Activated CD4-positive, alpha-beta memory T cell treated with anti-CD3 and anti-CD28 coated beads, Interleukin-2, amount 10 ng/mL, durations not matched to agents 7 days and 5 days (primary cell): ENCODE data around the gene MZF1. TPM values are rescaled to one million over a fixed set of nuclear protein-coding genes. Genes with fewer than 3 reads are reported as not detected.

Experiments
- CTCF ChIA-PET: fragments of 350-600 bp; sonication (Branson Sonifier 250); formaldehyde crosslinking; loops from one replicate; lab custom pipeline; 2021; ENCODE audit warnings: antibody characterized with exemption, inconsistent platforms; lab: Charles Lee
- POLR2A ChIA-PET: fragments of 350-600 bp; sonication (Branson Sonifier 250); formaldehyde crosslinking; loops from one replicate; lab custom pipeline; 2021; ENCODE audit warnings: antibody characterized with exemption; lab: Charles Lee
- DNase-seq: peaks from one replicate; pipeline ENCODE4 v3.0.0-alpha.2; 2020
- H3K27ac Mint-ChIP-seq: one replicate; pipeline ENCODE4 v1.8.0; 2021; ENCODE audit warnings: mild to moderate bottlenecking, mixed read lengths
- H3K27me3 Mint-ChIP-seq: one replicate; pipeline ENCODE4 v1.8.0; 2021; ENCODE audit warnings: mixed read lengths
- H3K36me3 Mint-ChIP-seq: one replicate; pipeline ENCODE4 v1.8.0; 2021; ENCODE audit warnings: low read depth, mixed read lengths
- H3K4me1 Mint-ChIP-seq: one replicate; pipeline ENCODE4 v1.8.0; 2021; ENCODE audit warnings: mixed read lengths
- H3K4me3 Mint-ChIP-seq: one replicate; pipeline ENCODE4 v1.8.0; 2021; ENCODE audit warnings: mild to moderate bottlenecking, mixed read lengths
- H3K9me3 Mint-ChIP-seq: one replicate; pipeline ENCODE4 v1.8.0; 2021; ENCODE audit warnings: mixed read lengths
- total RNA-seq, 2 experiments: library from RNA; stranded (reverse); gene quantifications; one replicate each; pipeline ENCODE4 v1.2.3, GENCODE V29; 2021

Gene MZF1
- total RNA-seq, 2 experiments from 2014 or later = 21.6 to 22.9 TPM

GRCh38 chr19:58568453-58569130 is 4.5 kb downstream of the MZF1 start:
- Mint-ChIP-seq H3K36me3 (peaks cover 28% of the 10 kb centered on the region), H3K4me1 (peaks cover 38% of the 10 kb centered on the region), H3K27me3 (no peaks in the 10 kb centered on the region), H3K9me3 (no peaks in the 10 kb centered on the region), H3K27ac (no peak overlapping the region), H3K4me3 (no peak overlapping the region)
- ChIA-PET POLR2A (interaction anchor here (1.2 kb wide), 1 partner anchor 14 kb away, joined by 5 read pairs; the partner anchor contains the start of gene CHMP2A), CTCF (interaction anchor here (1.1 kb wide), 1 partner anchor 48 kb away, joined by 3 read pairs; no protein-coding TSS in a partner anchor)
- peak; percentile 11 for DNase-seq

DNA sequence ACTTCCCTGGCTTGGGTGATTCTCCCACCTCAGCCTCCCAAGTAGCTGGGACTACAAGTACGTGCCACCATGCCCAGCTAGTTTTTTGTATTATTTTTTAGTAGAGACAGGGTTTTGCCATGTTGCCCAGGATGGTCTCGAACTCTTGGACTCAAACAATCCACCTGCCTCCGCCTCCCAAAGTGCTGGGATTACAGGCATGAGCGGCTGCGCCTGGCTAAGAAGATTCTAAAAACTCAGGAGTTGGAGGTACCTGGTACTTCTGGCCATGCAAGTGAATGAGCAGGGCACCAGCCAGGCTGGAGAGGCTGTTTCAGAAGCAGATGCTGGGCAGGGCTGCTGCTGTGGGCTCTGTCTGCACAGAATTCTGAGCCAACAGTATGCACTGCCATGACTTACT is 6.1 kb downstream of the MZF1 start:
- no peak overlapping the region for H3K27ac Mint-ChIP-seq
- peaks cover 43% of the 10 kb centered on the region for H3K4me1 Mint-ChIP-seq
- CTCF ChIA-PET = interaction anchor here (0.9 kb wide), 1 partner anchor 47 kb away, joined by 3 read pairs; the partner anchor contains the start of gene ZBTB45
- POLR2A ChIA-PET = interaction anchor here (6.3 kb wide), 1 partner anchor 15 kb away, joined by 38 read pairs; the partner anchor contains the start of gene CHMP2A
- no peaks in the 10 kb centered on the region for H3K27me3 Mint-ChIP-seq
- H3K9me3 Mint-ChIP-seq = no peaks in the 10 kb centered on the region
- DNase-seq = no peak
- no peak overlapping the region for H3K4me3 Mint-ChIP-seq
- peaks cover 22% of the 10 kb centered on the region for H3K36me3 Mint-ChIP-seq

GRCh38 chr19:58563823-58564222 is 9.3 kb downstream of the MZF1 start:
- no peak for DNase-seq
- H3K9me3 Mint-ChIP-seq = no peaks in the 10 kb centered on the region

GRCh38 chr19:58563034-58563573 is 10.0 kb downstream of the MZF1 start:
- Mint-ChIP-seq H3K9me3 (no peaks in the 10 kb centered on the region), H3K4me1 (peaks cover 56% of the 10 kb centered on the region), H3K27ac (peak overlapping the region; percentile 87), H3K4me3 (peak overlapping the region; percentile 80), H3K36me3 (peaks cover 13% of the 10 kb centered on the region), H3K27me3 (no peaks in the 10 kb centered on the region)
- DNase-seq = no peak
- ChIA-PET CTCF (interaction anchor here (0.6 to 2.6 kb wide), 4 partner anchors 13 to 49 kb away, joined by 3 to 10 read pairs (median 8); partner anchors contain the start of gene ZBTB45), POLR2A (interaction anchor here (0.6 to 8.9 kb wide), 8 partner anchors 9 to 154 kb away, joined by 3 to 89 read pairs (median 34); partner anchors contain the start of genes CHMP2A, MZF1, TRIM28 and ZBTB45)

More at GRCh38 chr19:58563823-58564222, 9.3 kb downstream of the MZF1 start:
- ChIA-PET POLR2A (interaction anchor here (4.1 to 8.9 kb wide), 5 partner anchors 8 to 45 kb away, joined by 31 to 89 read pairs (median 46); partner anchors contain the start of genes CHMP2A, MZF1, TRIM28 and ZBTB45), CTCF (interaction anchor here (1.0 kb wide), 1 partner anchor 50 kb away, joined by 3 read pairs; no protein-coding TSS in a partner anchor)
- peaks cover 61% of the 10 kb centered on the region for H3K4me1 Mint-ChIP-seq
- H3K36me3 Mint-ChIP-seq = peaks cover 13% of the 10 kb centered on the region
- no peak overlapping the region for H3K27ac Mint-ChIP-seq
- H3K4me3 Mint-ChIP-seq = peak overlapping the region; percentile 80
- no peaks in the 10 kb centered on the region for H3K27me3 Mint-ChIP-seq

- DNase-seq = peak; percentile 52
These were observed 10.8 kb downstream of the MZF1 start for GRCh38 chr19:58562122-58563033.

GRCh38 chr19:58561373-58562121 is 11.6 kb downstream of the MZF1 start:
- Mint-ChIP-seq H3K4me1 (peaks cover 69% of the 10 kb centered on the region), H3K36me3 (peaks cover 20% of the 10 kb centered on the region), H3K27ac (peak overlapping the region; percentile 87), H3K27me3 (no peaks in the 10 kb centered on the region), H3K4me3 (peak overlapping the region; percentile 80), H3K9me3 (no peaks in the 10 kb centered on the region)
- no peak for DNase-seq
- POLR2A ChIA-PET = interaction anchor here (0.9 to 8.9 kb wide), 6 partner anchors 9 to 42 kb away, joined by 3 to 89 read pairs (median 42); partner anchors contain the start of genes CHMP2A, MZF1, TRIM28 and ZBTB45
- CTCF ChIA-PET = interaction anchor here (1.6 to 2.6 kb wide), 4 partner anchors 14 to 48 kb away, joined by 3 to 10 read pairs (median 8); partner anchors contain the start of gene ZBTB45

More at GRCh38 chr19:58562122-58563033, 10.8 kb downstream of the MZF1 start:
- peak overlapping the region; percentile 80 for H3K4me3 Mint-ChIP-seq
- ChIA-PET POLR2A (interaction anchor here (0.6 to 8.9 kb wide), 9 partner anchors 9 to 154 kb away, joined by 3 to 89 read pairs (median 31); partner anchors contain the start of genes CHMP2A, MZF1, TRIM28 and ZBTB45), CTCF (interaction anchor here (0.6 to 2.6 kb wide), 5 partner anchors 13 to 49 kb away, joined by 3 to 10 read pairs (median 5); partner anchors contain the start of gene ZBTB45)
- H3K9me3 Mint-ChIP-seq = no peaks in the 10 kb centered on the region
- H3K27ac Mint-ChIP-seq = peak overlapping the region; percentile 87
- H3K36me3 Mint-ChIP-seq = peaks cover 18% of the 10 kb centered on the region
- peaks cover 61% of the 10 kb centered on the region for H3K4me1 Mint-ChIP-seq
- no peaks in the 10 kb centered on the region for H3K27me3 Mint-ChIP-seq

- no peaks in the 10 kb centered on the region for H3K9me3 Mint-ChIP-seq
- no peaks in the 10 kb centered on the region for H3K27me3 Mint-ChIP-seq
- H3K4me1 Mint-ChIP-seq = peaks cover 75% of the 10 kb centered on the region
- H3K4me3 Mint-ChIP-seq = no peak overlapping the region
- POLR2A ChIA-PET = interaction anchor here (4.1 to 8.9 kb wide), 5 partner anchors 9 to 42 kb away, joined by 31 to 89 read pairs (median 46); partner anchors contain the start of genes CHMP2A, MZF1, TRIM28 and ZBTB45
- H3K27ac Mint-ChIP-seq = peak overlapping the region; percentile 100
- peaks cover 25% of the 10 kb centered on the region for H3K36me3 Mint-ChIP-seq
- CTCF ChIA-PET = interaction anchor here (1.6 to 2.6 kb wide), 4 partner anchors 15 to 47 kb away, joined by 3 to 10 read pairs (median 8); partner anchors contain the start of gene ZBTB45
- no peak for DNase-seq
These were observed 12.2 kb downstream of the MZF1 start for GRCh38 chr19:58560921-58561320.

GRCh38 chr19:58560007-58560887 is 12.9 kb downstream of the MZF1 start:
- no peaks in the 10 kb centered on the region for H3K9me3 Mint-ChIP-seq
- ChIA-PET POLR2A (interaction anchor here (3.1 to 8.9 kb wide), 5 partner anchors 12 to 41 kb away, joined by 12 to 89 read pairs (median 46); partner anchors contain the start of genes MZF1, TRIM28 and ZBTB45), CTCF (interaction anchor here (1.5 to 2.6 kb wide), 4 partner anchors 19 to 47 kb away, joined by 3 to 15 read pairs (median 6); partner anchors contain the start of gene ZBTB45)
- peaks cover 78% of the 10 kb centered on the region for H3K4me1 Mint-ChIP-seq
- peak overlapping the region; percentile 100 for H3K27ac Mint-ChIP-seq
- H3K4me3 Mint-ChIP-seq = peak overlapping the region; percentile 98
- H3K27me3 Mint-ChIP-seq = no peaks in the 10 kb centered on the region
- DNase-seq = no peak
- H3K36me3 Mint-ChIP-seq = peaks cover 31% of the 10 kb centered on the region

DNA sequence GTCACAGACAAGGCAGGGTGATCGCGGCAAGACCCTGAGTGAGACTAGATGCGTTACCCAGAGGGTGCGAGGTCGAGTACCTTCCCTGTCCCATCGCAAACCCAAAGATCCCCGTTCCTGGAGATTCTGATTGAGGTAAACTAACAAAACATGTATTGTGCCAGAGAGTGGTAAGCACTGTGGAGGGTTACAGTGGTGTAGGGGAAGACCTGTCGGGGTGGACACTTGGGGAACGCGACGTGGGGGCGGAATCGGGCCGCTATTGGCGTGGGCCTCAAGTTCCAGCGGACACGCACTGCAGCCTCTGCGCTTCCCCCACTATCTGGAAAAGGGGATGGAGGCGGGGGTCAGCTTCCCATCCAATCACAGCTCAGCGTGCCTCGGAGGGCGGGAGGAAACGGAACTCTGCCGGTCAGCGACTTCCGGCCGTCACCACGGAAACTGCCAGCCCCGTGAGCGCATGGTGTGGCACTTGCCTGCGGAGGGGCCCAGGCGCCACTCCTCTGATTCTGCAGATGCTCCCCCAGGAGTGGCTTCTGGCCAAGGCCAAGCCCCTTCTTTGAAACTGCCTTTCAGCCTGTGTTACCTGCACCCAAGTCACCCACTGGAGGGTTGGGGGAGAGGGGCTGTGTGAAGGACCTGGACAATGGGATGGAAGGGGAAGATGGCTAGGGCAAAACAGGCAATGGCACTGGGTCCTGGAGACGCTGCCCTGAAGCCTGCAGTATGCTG is 13.7 kb downstream of the MZF1 start:
- DNase-seq = peak; percentile 83
- Mint-ChIP-seq H3K36me3 (peaks cover 37% of the 10 kb centered on the region), H3K27me3 (no peaks in the 10 kb centered on the region), H3K27ac (peak overlapping the region; percentile 100), H3K9me3 (no peaks in the 10 kb centered on the region), H3K4me3 (peak overlapping the region; percentile 98), H3K4me1 (peaks cover 81% of the 10 kb centered on the region)
- CTCF ChIA-PET = interaction anchor here (1.5 to 2.6 kb wide), 2 partner anchors 40 to 45 kb away, joined by 3 to 15 read pairs; partner anchors contain the start of gene ZBTB45
- POLR2A ChIA-PET = interaction anchor here (3.1 to 8.9 kb wide), 4 partner anchors 12 to 40 kb away, joined by 12 to 89 read pairs (median 50); partner anchors contain the start of genes MZF1, TRIM28 and ZBTB45
